ENCODE data around the gene STYXL1.

Gene STYXL1

DNA sequence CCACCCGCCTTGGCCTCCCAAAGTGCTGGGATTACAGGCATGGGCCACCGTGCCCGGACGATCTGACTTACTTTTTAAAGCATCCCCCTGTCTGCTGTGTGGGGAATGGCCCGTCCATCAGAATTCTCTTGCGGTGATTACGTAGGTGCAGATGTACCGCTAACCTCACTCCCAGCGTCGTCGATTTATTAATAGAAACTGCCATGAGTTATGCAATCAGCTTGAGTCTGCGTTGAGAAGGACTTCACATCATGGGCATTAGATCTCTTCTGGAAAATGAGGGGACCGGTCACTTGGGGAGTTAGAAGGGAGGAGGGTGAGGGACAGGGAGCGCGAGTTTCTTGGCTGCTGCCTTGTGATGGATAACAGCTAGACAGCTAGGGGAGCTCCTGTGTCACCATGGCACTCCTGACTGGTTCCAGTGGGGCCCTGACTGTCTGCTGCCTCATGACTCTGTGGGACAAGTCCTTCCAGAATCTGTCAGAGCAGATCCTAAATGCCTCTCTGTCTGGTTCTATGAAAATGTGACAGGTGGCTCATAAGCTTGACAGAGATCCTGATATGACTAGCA is 97.6 kb downstream of the STYXL1 start:
- DNase-seq, result no peak

DNA sequence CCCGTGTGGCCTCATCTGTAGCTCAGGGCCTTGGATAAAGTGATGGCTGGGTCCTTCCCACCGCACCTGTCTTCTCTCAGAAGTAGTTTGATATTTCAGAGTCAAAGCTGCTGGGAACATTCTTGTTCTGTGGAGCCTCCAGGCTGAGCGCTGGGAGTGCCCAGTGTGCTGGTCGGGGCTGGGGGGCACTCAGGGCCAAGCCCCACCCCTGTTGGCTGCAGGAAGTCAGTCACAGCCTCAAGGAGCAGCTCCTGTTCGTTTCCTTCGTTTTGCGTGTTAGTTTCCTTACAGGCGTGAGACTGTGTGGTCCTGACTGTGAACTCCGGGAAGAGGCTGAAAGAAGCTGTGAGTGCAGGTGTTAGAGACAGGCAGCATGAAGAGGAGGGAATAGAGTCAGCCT is 99.6 kb downstream of the STYXL1 start:
- DNase-seq, result no peak

All from DMS 273 treated with DMSO at 0.1 percent for 48 hours (cell line).